HG03558 (cell line): ENCODE measurements around the gene UBAP2.
"Not testable (repeated sequence)": the region's sequence is repeated elsewhere in the genome, so short reads cannot be mapped to it uniquely, and the experiment has no call there.

Experiments
- ATAC-seq: cut with Tn5 transposase; IDR thresholded peaks from one replicate; pipeline ENCODE4 v1.9.1; 2021; ENCODE audit warnings: moderate number of reproducible peaks; ENCODE audit not compliant: unreplicated experiment; ENCODE audit errors: extremely low read depth

UBAP2 gene

DNA sequence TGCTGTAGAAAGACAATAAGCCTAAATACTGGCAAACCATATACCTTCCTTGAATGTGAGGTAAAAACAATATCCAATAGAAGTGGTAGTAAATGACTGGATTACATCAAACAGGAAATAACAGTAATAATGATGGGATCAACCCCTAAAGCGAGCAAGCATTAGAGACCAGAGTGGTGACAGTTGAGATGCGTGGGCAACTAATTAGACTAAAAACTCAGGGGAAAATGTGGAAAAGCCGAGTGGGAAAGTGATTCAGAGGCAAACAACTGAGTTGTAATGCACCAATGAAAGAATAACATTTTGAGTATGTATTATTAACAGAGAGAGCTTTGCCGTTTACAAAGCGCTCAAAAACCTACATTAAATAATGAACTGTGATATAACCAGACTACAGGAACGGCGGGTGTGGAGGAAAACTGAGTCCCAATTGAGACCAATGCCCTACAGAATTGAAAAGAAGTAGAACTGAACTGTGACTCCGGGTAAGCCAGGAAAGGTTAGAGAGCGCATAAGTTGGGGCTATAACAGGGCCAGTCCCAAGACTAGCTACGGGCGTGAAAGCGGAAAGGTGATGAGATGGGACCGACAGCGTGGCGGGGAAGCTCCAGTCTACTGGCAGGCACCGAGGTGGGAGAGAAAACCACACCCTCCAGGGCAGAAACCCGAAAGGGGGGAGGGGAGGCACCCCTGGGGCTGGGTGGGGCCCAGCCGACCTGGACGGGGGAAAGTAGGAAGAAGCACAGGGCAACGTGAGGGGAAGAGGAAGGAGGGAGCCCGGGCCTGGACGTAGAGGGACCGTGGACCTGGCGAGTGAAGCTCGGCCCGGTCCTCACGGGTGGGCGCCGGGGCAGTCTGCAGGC lies 592 bp downstream of the UBAP2 start:
- ATAC-seq, result no peak

DNA sequence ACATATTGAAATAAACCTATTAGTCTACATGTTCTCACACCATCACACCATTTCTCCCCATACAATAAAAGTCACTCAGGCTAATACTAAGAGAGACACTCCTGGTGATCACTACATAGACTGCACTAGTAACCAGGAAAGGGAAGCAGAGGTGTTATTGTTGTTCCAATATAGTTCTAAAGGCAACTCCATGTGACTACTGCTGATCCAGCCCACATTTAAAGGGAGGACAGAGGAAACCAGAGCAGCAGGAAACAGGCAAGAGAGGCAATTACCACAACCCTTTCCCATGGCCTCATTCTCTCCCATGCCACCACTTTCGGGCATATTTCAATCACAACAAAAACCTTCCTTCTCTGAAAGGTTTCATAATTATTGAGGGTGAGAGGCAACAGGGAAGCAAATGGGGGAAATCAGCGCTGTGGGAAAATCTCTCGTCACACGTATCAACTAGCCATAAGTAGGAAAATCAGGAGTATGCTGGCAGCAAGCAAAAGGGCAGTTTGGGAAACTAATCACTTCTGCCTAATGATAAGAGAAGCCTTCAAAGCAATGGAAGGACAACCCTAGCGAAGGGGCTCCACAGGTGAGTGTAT lies 1.8 kb downstream of the UBAP2 start:
- no peak for ATAC-seq

DNA sequence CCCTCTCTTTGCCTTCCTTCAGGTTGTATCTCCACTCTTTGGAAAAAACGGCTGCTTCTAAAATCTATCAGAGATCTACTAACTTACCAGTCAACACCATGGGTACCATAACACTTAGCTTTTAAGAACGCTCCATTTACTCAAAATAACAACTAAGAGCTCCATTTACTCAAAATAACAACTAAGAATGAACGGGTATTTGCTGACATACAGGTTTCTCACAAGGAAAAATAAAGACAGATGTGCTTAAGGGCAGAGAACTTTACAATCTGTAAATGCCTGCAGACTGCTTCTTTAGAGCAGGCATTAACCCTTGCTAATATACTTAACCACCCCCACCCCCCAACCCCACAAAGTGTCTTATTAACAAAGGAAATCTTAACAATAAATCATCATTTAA lies 2.8 kb downstream of the UBAP2 start:
- no peak for ATAC-seq

DNA sequence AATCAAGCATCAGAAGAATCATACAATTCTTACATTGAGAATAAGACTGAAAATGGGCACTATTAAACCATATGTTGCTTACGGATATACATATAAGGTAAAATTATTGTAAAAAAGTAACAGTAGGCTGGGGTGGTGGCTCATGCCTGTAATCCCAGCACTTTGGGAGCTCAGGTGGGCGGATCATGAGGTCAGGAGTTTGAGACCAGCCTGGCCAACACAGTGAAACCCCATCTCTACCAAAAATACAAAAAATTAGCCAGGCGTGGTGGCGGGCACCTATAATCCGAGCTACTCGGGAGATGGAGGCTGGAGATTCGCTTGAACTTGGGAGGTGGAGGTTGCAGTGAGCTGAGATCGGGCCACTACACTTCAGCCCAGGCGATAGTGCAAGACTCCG lies 6.6 kb downstream of the UBAP2 start:
- not testable (repeated sequence) for ATAC-seq

DNA sequence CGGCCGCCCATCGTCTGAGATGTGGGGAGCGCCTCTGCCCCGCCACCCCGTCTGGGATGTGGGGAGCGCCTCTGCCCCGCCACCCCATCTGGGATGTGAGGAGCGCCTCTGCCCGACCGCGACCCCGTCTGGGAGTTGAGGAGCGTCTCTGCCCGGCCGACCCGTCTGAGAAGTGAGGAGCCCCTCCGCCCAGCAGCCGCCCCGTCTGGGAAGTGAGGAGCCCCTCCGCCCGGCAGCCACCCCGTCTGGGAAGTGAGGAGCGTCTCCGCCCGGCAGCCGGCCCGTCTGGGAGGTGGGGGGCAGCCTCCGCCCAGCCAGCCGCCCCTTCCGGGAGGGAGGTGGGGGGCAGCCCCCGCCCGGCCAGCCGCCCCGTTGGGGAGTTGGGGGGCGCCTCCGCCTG lies 9.8 kb downstream of the UBAP2 start:
- not testable (repeated sequence) for ATAC-seq

DNA sequence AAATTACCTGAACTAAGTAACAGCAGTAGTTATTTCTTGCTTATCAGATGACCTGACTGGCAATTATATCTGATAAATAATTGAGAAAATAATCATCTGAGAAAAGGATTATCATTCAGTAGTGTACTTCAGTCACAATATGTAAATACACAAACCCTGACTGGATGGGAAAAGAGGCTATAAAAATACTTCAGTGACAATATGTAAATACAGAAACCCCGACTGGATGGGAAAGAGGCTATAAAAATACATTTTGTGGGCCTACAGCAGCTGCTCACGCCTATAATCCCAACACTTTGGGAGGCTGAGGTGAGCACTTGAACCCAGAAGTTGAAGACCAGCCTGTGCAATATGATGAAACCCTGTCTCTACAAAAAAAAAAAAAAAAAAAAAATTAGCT lies 11.1 kb downstream of the UBAP2 start:
- ATAC-seq, result no peak

DNA sequence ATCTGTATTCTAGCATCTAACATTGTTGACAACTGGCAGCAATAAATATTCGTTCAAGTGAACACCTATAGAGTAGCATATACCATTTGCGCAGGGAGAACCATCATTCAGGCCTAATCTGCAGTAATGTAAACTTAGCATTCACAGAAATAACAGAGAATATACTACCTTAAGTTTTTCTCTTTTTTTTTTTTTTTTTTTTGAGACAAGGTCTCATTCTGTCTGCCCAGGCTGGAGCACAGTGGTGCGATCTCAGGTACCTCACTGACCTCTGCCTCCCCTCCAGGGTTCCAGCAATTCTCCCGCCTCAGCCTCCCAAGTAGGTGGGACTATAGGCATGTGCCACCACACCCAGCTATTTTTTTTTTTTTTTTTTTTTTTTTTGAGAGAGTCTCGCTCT lies 12.1 kb downstream of the UBAP2 start:
- ATAC-seq, result no peak

DNA sequence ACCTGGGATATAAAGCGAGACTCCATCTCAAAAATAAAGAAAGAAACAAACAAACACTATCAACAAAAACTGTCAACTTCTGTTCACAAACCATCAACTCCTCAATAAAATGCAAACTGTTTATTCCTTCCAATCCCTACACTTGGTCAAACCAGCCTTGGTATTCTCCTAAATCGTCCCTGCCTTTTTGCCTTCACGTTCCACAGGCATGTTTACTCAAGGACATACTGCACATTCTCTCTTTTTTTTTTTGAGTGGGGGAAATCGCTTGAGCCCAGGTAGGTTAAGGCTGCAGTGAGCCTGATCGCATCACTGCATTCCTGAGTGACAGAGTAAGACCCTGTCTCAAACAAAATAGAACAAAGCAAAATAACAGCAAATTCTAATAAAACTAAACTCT lies 13.0 kb downstream of the UBAP2 start:
- no peak for ATAC-seq

DNA sequence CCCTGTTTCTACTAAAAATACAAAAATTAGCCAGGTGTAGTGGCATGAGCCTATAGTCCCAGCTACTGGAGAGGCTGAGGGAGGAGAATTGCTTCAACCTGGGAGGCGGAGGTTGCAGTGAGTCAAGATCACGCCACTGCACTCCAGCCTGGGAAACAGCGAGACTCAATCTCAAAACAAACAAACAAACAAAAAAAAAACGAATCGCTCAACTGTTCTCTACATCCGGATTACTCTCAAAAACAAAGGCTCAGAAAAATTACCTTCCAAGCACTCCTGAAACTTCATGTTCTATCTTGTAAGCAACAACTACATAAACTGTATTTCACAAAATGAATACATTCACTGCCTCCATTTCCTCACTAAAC lies 14.0 kb downstream of the UBAP2 start:
- no peak for ATAC-seq

DNA sequence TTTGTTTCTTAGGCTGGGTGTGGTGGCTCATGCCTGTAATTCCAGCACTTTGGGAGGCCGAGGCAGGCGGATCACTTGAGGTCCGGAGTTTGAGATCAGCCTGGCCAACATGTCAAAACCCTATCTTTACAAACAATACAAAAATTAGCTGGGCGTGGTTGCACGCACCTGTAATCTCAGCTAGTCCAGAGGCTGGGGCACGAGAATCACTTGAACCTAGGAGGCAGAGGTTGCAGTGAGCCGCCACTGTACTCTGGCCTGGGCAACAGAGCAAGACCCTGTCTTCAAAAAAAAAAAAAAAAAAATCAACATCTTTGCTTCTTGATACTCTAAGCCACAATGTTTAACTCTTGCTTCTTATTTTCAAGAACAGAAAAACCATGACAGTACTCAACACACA lies 16.1 kb downstream of the UBAP2 start:
- no peak for ATAC-seq

DNA sequence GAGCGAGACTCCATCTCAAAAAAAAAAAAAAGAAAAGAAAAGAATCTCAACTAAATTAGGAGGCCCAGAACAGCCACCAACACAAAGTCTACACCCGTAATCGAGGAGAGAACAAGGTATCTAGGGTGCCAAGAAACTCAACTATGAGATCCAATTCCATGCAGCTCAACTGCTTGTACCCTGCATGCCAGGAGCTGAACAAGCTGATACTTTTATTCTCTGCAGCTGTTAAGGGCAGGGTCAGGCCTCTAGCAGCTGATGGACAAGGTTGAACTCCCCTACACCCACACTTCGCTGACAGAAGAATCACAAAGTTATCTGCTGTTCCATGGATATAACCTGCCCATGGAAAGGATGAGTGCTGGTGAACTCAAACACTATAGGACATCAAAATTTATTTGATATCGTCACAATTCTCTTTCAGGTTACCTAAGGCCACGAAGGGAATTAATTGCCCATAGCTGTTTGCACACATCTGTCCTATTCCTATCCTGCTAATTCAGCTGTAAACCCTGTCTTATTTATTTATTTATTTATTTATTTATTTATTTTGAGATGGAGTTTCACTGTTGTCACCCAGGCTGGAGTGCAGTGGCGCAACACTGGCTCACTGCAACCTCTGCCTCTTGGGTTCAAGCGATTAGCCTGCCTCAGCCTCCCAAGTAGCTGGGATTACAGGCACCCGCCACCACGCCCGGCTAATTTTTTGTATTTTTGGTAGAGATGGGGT lies 20.7 kb downstream of the UBAP2 start:
- ATAC-seq, result no peak

DNA sequence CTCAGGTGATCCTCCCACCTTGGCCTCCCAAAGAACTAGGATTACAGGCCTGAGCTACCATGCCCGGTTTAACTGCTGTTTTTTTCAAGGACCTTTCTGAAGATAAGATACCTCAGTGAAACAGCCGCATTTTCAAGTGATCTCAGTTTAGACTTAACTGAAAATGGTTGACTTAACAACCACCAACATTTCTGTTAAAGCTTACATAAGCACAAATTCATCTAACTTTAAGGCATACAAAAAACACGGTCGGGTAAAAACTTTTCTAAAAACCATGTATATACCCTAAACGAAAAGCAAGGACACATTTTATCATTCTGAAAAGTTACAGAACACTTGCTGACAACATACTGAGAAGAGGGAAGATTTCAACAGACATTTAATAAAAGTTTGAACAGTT lies 22.9 kb downstream of the UBAP2 start:
- no peak for ATAC-seq

DNA sequence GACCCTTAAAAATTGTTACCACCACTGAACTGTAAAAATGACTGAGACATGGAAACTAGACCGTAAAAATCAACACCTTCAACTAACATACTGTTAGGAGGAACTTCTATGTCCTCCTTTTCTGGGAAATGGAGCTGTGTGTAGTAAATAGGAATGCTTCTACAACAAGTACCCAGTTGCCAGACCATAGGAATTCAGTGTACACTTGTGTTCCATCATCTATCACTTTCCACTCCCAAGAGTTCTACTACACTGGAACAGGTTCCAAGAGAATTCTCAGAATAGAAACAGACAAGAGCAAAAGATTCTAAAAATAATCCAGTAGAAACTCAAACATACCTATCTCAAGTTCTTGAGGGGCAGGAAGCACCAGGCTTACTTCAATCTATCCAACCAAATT lies 23.6 kb downstream of the UBAP2 start:
- ATAC-seq, result no peak

DNA sequence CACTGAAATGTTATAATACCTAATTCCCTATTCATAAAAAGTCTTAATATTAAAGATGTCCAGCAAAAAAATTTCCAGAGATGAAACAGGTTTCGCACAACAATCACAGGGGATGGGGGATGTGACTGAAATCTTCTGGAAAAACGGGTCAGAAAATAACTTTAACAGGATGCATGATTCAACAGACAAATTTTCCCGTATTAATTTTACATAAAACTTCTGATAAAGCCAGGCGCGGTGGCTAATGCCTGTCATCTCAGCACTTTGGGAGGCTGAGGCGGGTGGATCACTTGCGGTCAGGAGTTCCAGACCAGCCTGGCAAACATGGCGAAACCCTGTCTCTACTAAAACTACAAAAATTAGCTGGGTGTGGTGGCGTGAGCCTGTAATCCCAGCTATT lies 24.2 kb downstream of the UBAP2 start:
- ATAC-seq, result not testable (repeated sequence)

DNA sequence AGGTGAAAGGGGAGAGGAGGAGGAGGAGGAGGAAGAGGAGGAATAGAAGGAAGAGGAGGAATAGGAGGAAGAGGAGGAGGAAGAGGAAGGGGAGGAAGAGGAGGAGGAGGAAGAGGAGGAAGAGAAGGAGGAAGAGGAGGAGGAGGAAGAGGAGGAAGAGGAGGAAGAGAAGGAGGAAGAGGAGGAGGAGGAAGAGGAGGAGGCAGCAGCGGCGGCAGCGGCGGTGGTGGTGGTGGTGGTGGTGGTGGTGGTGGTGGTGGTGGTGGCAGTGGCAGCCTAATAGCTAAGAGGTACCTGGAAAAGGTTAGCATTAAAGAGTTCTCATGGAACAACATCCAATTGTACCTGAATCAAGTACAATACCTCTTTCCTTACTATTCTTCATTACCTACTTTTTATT lies 32.5 kb downstream of the UBAP2 start:
- ATAC-seq, result no peak

DNA sequence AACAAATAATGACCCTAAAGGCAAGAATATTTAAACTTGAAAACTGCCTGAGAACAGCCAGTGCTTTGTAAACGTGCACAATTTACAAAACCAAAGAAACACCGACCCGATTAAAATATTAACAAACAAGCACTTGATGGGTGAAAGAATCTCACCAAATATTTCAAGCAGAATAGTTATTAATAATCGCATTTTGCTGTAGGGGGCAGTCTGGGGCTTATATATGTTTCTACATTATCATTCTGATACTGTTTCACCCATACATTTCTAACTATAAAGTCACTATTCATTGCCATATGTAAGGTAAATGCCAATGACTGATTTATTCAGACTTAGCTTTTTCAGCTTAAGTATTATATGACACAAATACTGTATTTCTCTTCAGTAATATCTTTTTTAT lies 37.7 kb downstream of the UBAP2 start:
- no peak for ATAC-seq

DNA sequence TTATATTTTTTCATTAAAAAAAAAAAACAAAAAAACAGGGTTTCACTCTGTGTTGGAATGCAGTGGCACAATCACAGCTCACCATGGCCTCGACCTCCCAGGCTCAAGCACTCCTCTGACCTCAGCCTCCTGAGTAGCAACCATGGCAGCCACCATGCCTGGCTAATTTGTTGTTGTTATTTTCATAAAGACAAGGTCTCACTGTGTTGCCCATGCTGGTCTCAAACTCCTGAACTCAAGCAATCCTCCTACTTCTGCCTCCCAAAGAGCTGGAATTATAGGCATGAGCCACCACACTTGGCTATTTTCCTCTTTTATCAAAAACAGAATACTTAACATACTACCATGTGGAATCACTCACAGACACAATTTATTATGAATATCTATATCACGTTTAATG lies 46.7 kb downstream of the UBAP2 start:
- ATAC-seq, result no peak

DNA sequence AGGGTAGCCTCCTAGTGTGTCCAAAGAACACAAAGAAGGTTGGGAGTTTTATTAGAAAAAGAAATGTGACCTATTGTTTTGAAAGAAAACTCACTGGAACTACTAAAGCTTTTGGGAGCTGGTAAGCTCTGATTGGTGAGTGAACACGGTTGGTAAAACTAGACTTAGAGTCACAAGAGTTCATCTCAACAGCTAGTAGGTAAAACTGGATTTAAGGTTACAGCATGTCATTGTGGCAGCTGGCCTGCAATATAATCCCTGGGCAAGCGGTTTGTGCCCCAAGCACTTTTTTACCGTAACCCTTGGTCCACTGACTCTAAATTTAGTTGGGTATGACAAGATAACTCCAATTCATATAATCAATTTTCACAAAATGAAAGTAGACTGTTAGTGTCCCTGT lies 47.4 kb downstream of the UBAP2 start:
- ATAC-seq, result no peak

DNA sequence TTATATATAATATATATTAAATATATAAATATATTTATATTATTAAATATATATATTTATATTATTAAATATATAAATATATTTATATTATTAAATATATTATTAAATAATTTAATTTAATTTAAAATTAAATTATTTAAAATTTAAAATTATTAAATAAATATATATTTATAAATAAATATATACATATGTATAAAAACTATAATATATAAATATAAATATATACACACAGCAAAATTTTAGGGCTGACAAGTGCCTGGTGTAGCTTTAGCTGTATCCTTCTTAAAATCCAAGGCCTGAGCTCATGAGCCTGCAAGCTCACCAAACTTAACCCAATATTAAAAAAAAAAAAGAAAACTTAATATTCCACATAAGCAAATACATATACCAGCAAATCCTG lies 53.2 kb downstream of the UBAP2 start:
- ATAC-seq, result no peak

DNA sequence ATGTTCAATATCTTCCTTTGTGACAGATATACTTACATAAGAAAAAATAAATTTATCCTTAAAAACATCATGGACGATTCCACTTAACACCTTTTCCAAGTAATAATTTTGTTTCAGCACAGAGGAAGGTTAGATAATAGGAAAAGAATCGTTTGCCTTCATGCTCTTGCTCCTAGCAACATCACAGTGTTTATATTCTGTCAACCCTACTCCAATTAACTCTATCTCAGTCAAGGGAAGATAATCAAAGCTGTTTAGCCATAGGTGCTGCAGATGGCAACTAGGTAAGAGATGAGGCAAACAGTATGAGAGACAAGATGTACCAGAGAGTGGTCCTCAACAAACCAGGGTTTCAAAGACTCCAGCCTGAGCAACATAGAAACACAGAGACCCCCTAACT lies 55.6 kb downstream of the UBAP2 start:
- no peak for ATAC-seq

DNA sequence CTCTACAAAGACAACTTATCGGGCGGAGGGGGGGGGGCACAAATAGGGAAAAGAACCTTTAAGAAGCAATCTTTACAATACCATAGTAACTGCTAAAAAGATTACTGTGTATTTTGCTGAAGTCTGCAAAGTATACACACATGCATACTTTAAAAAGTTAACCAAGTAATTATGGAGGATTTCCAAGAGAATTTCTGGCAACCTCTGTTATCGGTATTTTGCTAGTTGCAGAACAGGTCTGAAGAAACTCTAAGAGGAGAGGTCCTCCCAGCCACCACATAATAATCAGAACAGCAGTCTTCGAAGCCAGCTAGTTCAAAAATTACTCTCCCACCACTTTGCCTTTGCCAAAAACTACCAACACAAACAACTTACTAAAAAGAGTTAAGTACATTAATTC lies 56.1 kb downstream of the UBAP2 start:
- no peak for ATAC-seq
